Measurements from ENCODE around the gene RNPS1.

GRCh38 chr16:2237493-2238149 is 30.3 kb downstream of the RNPS1 start:
- TF ChIP-seq CEBPB (IDR thresholded peaks at IDR 0.05) = no peak
- TF ChIP-seq NFIC (IDR thresholded peaks at IDR 0.05) = no peak
- no peak for TF ChIP-seq RAD21 (IDR thresholded peaks at IDR 0.05; ENCODE audit: low read depth)
- no peak for TF ChIP-seq EGR1 (IDR thresholded peaks at IDR 0.05)
- no peak for TF ChIP-seq MAX (IDR thresholded peaks at IDR 0.05)
- TF ChIP-seq EP300 (IDR thresholded peaks at IDR 0.05; ENCODE audit: borderline replicate concordance) = no peak

Data from Ishikawa (cell line).